Parathyroid adenoma (tissue), 2 donors: ENCODE measurements around the gene DNMBP.

ENCODE experiments used
- H2AFZ ChIP-seq: fragments of 300-600 bp; sonication (generic); one replicate; pipeline ENCODE4 v1.7.0; 2017; ENCODE audit warnings: antibody characterized with exemption, mild to moderate bottlenecking
- H3K27ac ChIP-seq: fragments of 300-600 bp; sonication (generic); one replicate; pipeline ENCODE4 v1.7.0; 2017
- H3K27me3 ChIP-seq: fragments of 300-600 bp; sonication (generic); one replicate; pipeline ENCODE4 v1.7.0; 2017; ENCODE audit warnings: low read length; ENCODE audit not compliant: control insufficient read depth, insufficient read depth
- H3K36me3 ChIP-seq: fragments of 300-600 bp; sonication (generic); one replicate; pipeline ENCODE4 v1.7.0; 2017; ENCODE audit warnings: low read length; ENCODE audit not compliant: control insufficient read depth, insufficient read depth
- H3K4me1 ChIP-seq: fragments of 300-600 bp; sonication (generic); one replicate; pipeline ENCODE4 v1.7.0; 2017; ENCODE audit warnings: control low read depth
- H3K4me2 ChIP-seq: fragments of 300-600 bp; sonication (generic); one replicate; pipeline ENCODE4 v1.7.0; 2017; ENCODE audit warnings: low read length
- H3K4me3 ChIP-seq: fragments of 300-600 bp; sonication (generic); one replicate; pipeline ENCODE4 v1.7.0; 2017; ENCODE audit warnings: low read depth, low read length
- H3K79me2 ChIP-seq: fragments of 300-600 bp; sonication (generic); one replicate; pipeline ENCODE4 v1.7.0; 2017; ENCODE audit warnings: control low read depth
- H3K9ac ChIP-seq: fragments of 300-600 bp; sonication (generic); one replicate; pipeline ENCODE4 v1.7.0; 2017; ENCODE audit warnings: mild to moderate bottlenecking
- H3K9me3 ChIP-seq: fragments of 300-600 bp; sonication (generic); one replicate; pipeline ENCODE4 v1.7.0; 2017; ENCODE audit warnings: low read length; ENCODE audit not compliant: control insufficient read depth
- CTCF ChIP-seq: fragments of 300-600 bp; sonication (generic); IDR thresholded peaks from one replicate; pipeline ENCODE4 v1.7.0; 2017; ENCODE audit warnings: antibody characterized with exemption, mild to moderate bottlenecking
- donor health status: primary hyperparathyroidism.

The DNMBP gene

GRCh38 chr10:100025576-100025975 is 15.8 kb upstream of the DNMBP start:
- peak overlapping the region; percentile 95 for H3K27ac ChIP-seq
- H3K9ac ChIP-seq: no peak overlapping the region
- H2AFZ ChIP-seq: peak overlapping the region; percentile 3
- no peaks in the 10 kb centered on the region for H3K36me3 ChIP-seq
- H3K4me1 ChIP-seq: peaks cover 32% of the 10 kb centered on the region
- H3K4me3 ChIP-seq: peak overlapping the region; percentile 33
- no peaks in the 10 kb centered on the region for H3K79me2 ChIP-seq
- H3K4me2 ChIP-seq: peak overlapping the region; percentile 62
- no peaks in the 10 kb centered on the region for H3K9me3 ChIP-seq
- H3K27me3 ChIP-seq: no peaks in the 10 kb centered on the region
- TF ChIP-seq CTCF: no peak

GRCh38 chr10:100024748-100025147 is 15.0 kb upstream of the DNMBP start:
- Histone ChIP-seq H3K4me1 (peaks cover 40% of the 10 kb centered on the region), H3K4me3 (no peak overlapping the region)

GRCh38 chr10:100022403-100022802 is 12.7 kb upstream of the DNMBP start:
- H3K4me2 ChIP-seq: no peak overlapping the region
- no peaks in the 10 kb centered on the region for H3K9me3 ChIP-seq
- no peak for TF ChIP-seq CTCF
- no peaks in the 10 kb centered on the region for H3K27me3 ChIP-seq
- no peaks in the 10 kb centered on the region for H3K36me3 ChIP-seq
- no peaks in the 10 kb centered on the region for H3K79me2 ChIP-seq
- H3K9ac ChIP-seq: no peak overlapping the region
- H2AFZ ChIP-seq: no peak overlapping the region
- H3K4me3 ChIP-seq: no peak overlapping the region
- peak overlapping the region; percentile 57 for H3K27ac ChIP-seq
- peaks cover 40% of the 10 kb centered on the region for H3K4me1 ChIP-seq

More at GRCh38 chr10:100024748-100025147, 15.0 kb upstream of the DNMBP start:
- Histone ChIP-seq H3K27ac (peak overlapping the region; percentile 95), H3K9ac (no peak overlapping the region), H3K9me3 (no peaks in the 10 kb centered on the region), H3K27me3 (no peaks in the 10 kb centered on the region), H2AFZ (peak overlapping the region; percentile 3), H3K4me2 (peak overlapping the region; percentile 62), H3K36me3 (no peaks in the 10 kb centered on the region), H3K79me2 (no peaks in the 10 kb centered on the region)
- no peak for TF ChIP-seq CTCF

GRCh38 chr10:100021322-100021721 is 11.6 kb upstream of the DNMBP start:
- Histone ChIP-seq H3K36me3 (no peaks in the 10 kb centered on the region), H3K9ac (no peak overlapping the region), H3K27me3 (no peaks in the 10 kb centered on the region), H3K27ac (peak overlapping the region; percentile 57), H3K4me1 (peaks cover 35% of the 10 kb centered on the region), H3K9me3 (no peaks in the 10 kb centered on the region), H3K79me2 (no peaks in the 10 kb centered on the region), H2AFZ (no peak overlapping the region), H3K4me3 (no peak overlapping the region), H3K4me2 (no peak overlapping the region)
- no peak for TF ChIP-seq CTCF

- H3K4me1 ChIP-seq: peaks cover 31% of the 10 kb centered on the region
- H3K9ac ChIP-seq: no peak overlapping the region
- no peaks in the 10 kb centered on the region for H3K36me3 ChIP-seq
- peak overlapping the region; percentile 57 for H3K27ac ChIP-seq
- no peaks in the 10 kb centered on the region for H3K79me2 ChIP-seq
- no peak overlapping the region for H3K4me2 ChIP-seq
- no peak overlapping the region for H3K4me3 ChIP-seq
- no peaks in the 10 kb centered on the region for H3K27me3 ChIP-seq
- TF ChIP-seq CTCF: no peak
- H2AFZ ChIP-seq: peak overlapping the region; percentile 23
- no peaks in the 10 kb centered on the region for H3K9me3 ChIP-seq
These were observed 11.1 kb upstream of the DNMBP start for GRCh38 chr10:100020886-100021253.
